GM23338 (cell line): ENCODE results near the gene NELL2. TPM values are rescaled to one million over a fixed set of nuclear protein-coding genes. Genes with fewer than 3 reads are reported as not detected.

Source experiments
- ATAC-seq: fragments of 200-7000 bp; cut with Tn5 transposase; 3 replicates; pipeline ENCODE4 v1.9.1; 2020
- DNase-seq: peaks from one replicate; pipeline ENCODE4 v3.0.0-alpha.2; 2015; ENCODE audit warnings: low spot score
- H2AFZ ChIP-seq: fragments of 200-600 bp; sonication (generic); 2 replicates; pipeline ENCODE4 v1.8.0; 2016; ENCODE audit warnings: antibody characterized with exemption, mild to moderate bottlenecking, moderate library complexity
- H3F3A ChIP-seq: fragments of 200-600 bp; sonication (generic); replicated peaks from 2 replicates; pipeline ENCODE4 v1.8.0; 2017; ENCODE audit warnings: antibody characterized with exemption, mixed run types, low read depth
- H3K27ac ChIP-seq: fragments of 200-600 bp; sonication (generic); 2 replicates; pipeline ENCODE4 v1.6.1; 2016; ENCODE audit warnings: low read depth
- H3K27me3 ChIP-seq: fragments of 200-600 bp; sonication (generic); 2 replicates; pipeline ENCODE4 v1.8.0; 2016; ENCODE audit warnings: mild to moderate bottlenecking, mixed run types, moderate library complexity; ENCODE audit not compliant: insufficient read depth
- H3K36me3 ChIP-seq: fragments of 200-600 bp; sonication (generic); 2 replicates; pipeline ENCODE4 v1.8.0; 2016; ENCODE audit warnings: mild to moderate bottlenecking; ENCODE audit not compliant: insufficient read depth
- H3K4me1 ChIP-seq: fragments of 200-600 bp; sonication (generic); 2 replicates; pipeline ENCODE4 v1.8.0; 2016; ENCODE audit warnings: mild to moderate bottlenecking, moderate library complexity; ENCODE audit not compliant: insufficient read depth
- H3K4me2 ChIP-seq: fragments of 200-600 bp; sonication (generic); 2 replicates; pipeline ENCODE4 v1.7.1; 2017; ENCODE audit warnings: mixed run types
- H3K4me3 ChIP-seq: fragments of 200-600 bp; sonication (generic); 2 replicates; pipeline ENCODE4 v1.6.1; 2016; ENCODE audit warnings: mixed run types
- H3K79me2 ChIP-seq: fragments of 200-600 bp; sonication (generic); replicated peaks from 2 replicates; pipeline ENCODE4 v1.8.0; 2017; ENCODE audit warnings: mild to moderate bottlenecking; ENCODE audit not compliant: insufficient read depth
- H3K9me2 ChIP-seq: fragments of 200-600 bp; sonication (generic); 2 replicates; pipeline ENCODE4 v1.8.0; 2017; ENCODE audit not compliant: insufficient read depth
- H4K20me1 ChIP-seq: fragments of 200-600 bp; sonication (generic); replicated peaks from 2 replicates; pipeline ENCODE4 v1.8.0; 2017; ENCODE audit warnings: mild to moderate bottlenecking; ENCODE audit not compliant: insufficient read depth
- H3K27ac Mint-ChIP-seq: 2 replicates; pipeline ENCODE4 v1.8.0; 2020; ENCODE audit warnings: inconsistent platforms, mild to moderate bottlenecking, moderate library complexity, mixed read lengths
- H3K27me3 Mint-ChIP-seq: 3 replicates; pipeline ENCODE4 v1.8.0; 2022; ENCODE audit warnings: low read depth, mild to moderate bottlenecking, moderate library complexity, mixed read lengths, inconsistent platforms; ENCODE audit not compliant: insufficient read depth, poor library complexity
- H3K36me3 Mint-ChIP-seq: 3 replicates; pipeline ENCODE4 v1.8.0; 2021; ENCODE audit warnings: low read depth, mild to moderate bottlenecking, inconsistent platforms, moderate library complexity, mixed read lengths
- H3K4me1 Mint-ChIP-seq: 3 replicates; pipeline ENCODE4 v1.8.0; 2020; ENCODE audit warnings: mild to moderate bottlenecking, inconsistent platforms, mixed read lengths
- H3K4me3 Mint-ChIP-seq: 3 replicates; pipeline ENCODE4 v1.8.0; 2021; ENCODE audit warnings: moderate library complexity, mild to moderate bottlenecking, inconsistent platforms, mixed read lengths
- H3K9me3 Mint-ChIP-seq: 3 replicates; pipeline ENCODE4 v1.8.0; 2020; ENCODE audit warnings: moderate library complexity, mild to moderate bottlenecking, inconsistent platforms, mixed read lengths
- CREB1 ChIP-seq: fragments of 250-450 bp; sonication (Bioruptor Pico); IDR thresholded peaks from 2 replicates; pipeline ENCODE4 v1.5.0; 2020; ENCODE audit warnings: low read depth, mild to moderate bottlenecking, moderate library complexity
- EZH2 ChIP-seq: fragments of 200-600 bp; sonication (generic); IDR thresholded peaks from one replicate; pipeline ENCODE4 v1.8.0; 2017; ENCODE audit warnings: antibody characterized with exemption, mild to moderate bottlenecking, low read depth; ENCODE audit not compliant: unreplicated experiment
- EZH2phosphoT487 ChIP-seq: fragments of 200-600 bp; sonication (generic); IDR thresholded peaks from one replicate; pipeline ENCODE4 v1.8.1; 2018; ENCODE audit warnings: antibody characterized with exemption; ENCODE audit not compliant: unreplicated experiment
- JUNB ChIP-seq: IDR thresholded peaks from one replicate; pipeline ENCODE4 v1.6.1; 2016; ENCODE audit warnings: antibody characterized with exemption; ENCODE audit not compliant: unreplicated experiment
- NANOG ChIP-seq: IDR thresholded peaks from 2 replicates; pipeline ENCODE4 v1.6.1; 2016; ENCODE audit warnings: antibody characterized with exemption, borderline replicate concordance
- POLR2AphosphoS5 ChIP-seq: IDR thresholded peaks from 2 replicates; pipeline ENCODE4 v1.6.1; 2016; ENCODE audit warnings: antibody characterized with exemption, low read depth
- REST ChIP-seq: IDR thresholded peaks from one replicate; pipeline ENCODE4 v1.6.1; 2018; ENCODE audit warnings: antibody characterized with exemption; ENCODE audit not compliant: unreplicated experiment
- STAT1 ChIP-seq: IDR thresholded peaks from one replicate; pipeline ENCODE4 v1.6.1; 2016; ENCODE audit warnings: antibody characterized with exemption; ENCODE audit not compliant: unreplicated experiment
- ZNF114 ChIP-seq: fragments of 250-450 bp; sonication (Bioruptor Pico); IDR thresholded peaks from 2 replicates; pipeline ENCODE4 v1.5.0; 2020; ENCODE audit warnings: mild to moderate bottlenecking, moderate library complexity
- ZNF331 ChIP-seq: fragments of 250-450 bp; sonication (Bioruptor Pico); IDR thresholded peaks from 2 replicates; pipeline ENCODE4 v1.5.0; 2020; ENCODE audit warnings: low read depth, mild to moderate bottlenecking, moderate library complexity
- ZNF462 ChIP-seq: fragments of 250-450 bp; sonication (Bioruptor Pico); IDR thresholded peaks from 2 replicates; pipeline ENCODE4 v1.5.0; 2020; ENCODE audit warnings: mild to moderate bottlenecking, moderate library complexity
- polyA plus RNA-seq: library from polyadenylated mRNA; unstranded; fragments of >200 nt; fragmentation: Nextera tagmentation; extraction: Ambion mirVana; gene quantifications from 2 replicates; pipeline ENCODE4 v1.2.1, GENCODE V29; 2016
- total RNA-seq: library from RNA; depleted of rRNA; stranded (reverse); fragments of >200 nt; shearing (Covaris generic); gene quantifications from 2 replicates; pipeline ENCODE4 v1.2.3, GENCODE V29; 2014

NELL2 gene
- total and polyA plus RNA-seq, 2 experiments from 2014 or later = 25.1 to 99.5 TPM

- TF ChIP-seq REST (no peak), EZH2 (no peak), STAT1 (no peak), NANOG (no peak)
These were observed 207.7 kb downstream of the NELL2 start (continued) for GRCh38 chr12:44668443-44668842.

GRCh38 chr12:44667461-44667860, 208.7 kb downstream of the NELL2 start:
- Mint-ChIP-seq H3K36me3 (peaks cover 16% of the 10 kb centered on the region), H3K4me3 (no peak overlapping the region), H3K4me1 (no peaks in the 10 kb centered on the region), H3K27me3 (no peaks in the 10 kb centered on the region), H3K27ac (no peak overlapping the region), H3K9me3 (peaks cover 17% of the 10 kb centered on the region; the same call in 2 of the 3 replicates)
- Histone ChIP-seq H3K27ac (no peak overlapping the region), H4K20me1 (no peaks in the 10 kb centered on the region), H3F3A (no peaks in the 10 kb centered on the region), H3K36me3 (no peaks in the 10 kb centered on the region), H3K4me1 (no peaks in the 10 kb centered on the region), H3K4me2 (no peak overlapping the region), H3K79me2 (no peaks in the 10 kb centered on the region), H3K4me3 (no peak overlapping the region), H3K9me2 (peaks cover 10% of the 10 kb centered on the region; the same call in 1 of the 2 replicates), H2AFZ (no peak overlapping the region), H3K27me3 (no peaks in the 10 kb centered on the region)
- TF ChIP-seq EZH2phosphoT487 (no peak), CREB1 (CRISPR knock-in tag) (no peak), ZNF331 (no peak), NANOG (no peak), ZNF114 (CRISPR knock-in tag) (no peak), ZNF462 (no peak), EZH2 (no peak), POLR2AphosphoS5 (no peak), JUNB (no peak)
- no peak for DNase-seq
- ATAC-seq = no peak
